NOMO-1 treated with dmso at 0.1 percent for 144 hours (cell line): ENCODE results near the gene OPHN1.
"Not testable (repeated sequence)": the region's sequence is repeated elsewhere in the genome, so short reads cannot be mapped to it uniquely, and the experiment has no call there.

Experiments used
- DNase-seq: peaks from one replicate; lab custom pipeline; 2025; ENCODE audit not compliant: unreplicated experiment; lab: John Stamatoyannopoulos, UW

Gene OPHN1

GRCh38 chrX:68363984-68364383, 69.3 kb downstream of the OPHN1 start:
- DNase-seq = no peak

DNA sequence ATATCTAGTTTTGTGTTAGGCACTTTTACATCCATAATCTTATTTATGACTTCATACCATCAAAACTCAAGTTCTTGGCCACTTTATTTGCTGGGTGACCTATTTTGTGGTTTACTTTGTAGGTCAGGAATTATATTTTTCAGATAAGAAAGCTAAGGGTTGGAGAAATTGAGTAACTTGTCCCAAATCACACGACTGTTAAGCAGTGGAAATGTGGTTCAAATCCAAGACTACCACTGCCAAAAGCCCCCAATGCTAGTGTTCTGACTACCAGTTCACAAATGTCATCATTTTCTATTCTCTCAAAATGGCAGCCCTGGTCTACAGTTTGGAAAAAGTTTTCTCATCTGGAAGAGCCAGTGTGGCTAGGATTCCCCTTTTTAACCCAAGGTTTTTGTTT, 74.6 kb downstream of the OPHN1 start:
- DNase-seq = no peak

GRCh38 chrX:68355629-68355920, 77.7 kb downstream of the OPHN1 start:
- DNase-seq = no peak

DNA sequence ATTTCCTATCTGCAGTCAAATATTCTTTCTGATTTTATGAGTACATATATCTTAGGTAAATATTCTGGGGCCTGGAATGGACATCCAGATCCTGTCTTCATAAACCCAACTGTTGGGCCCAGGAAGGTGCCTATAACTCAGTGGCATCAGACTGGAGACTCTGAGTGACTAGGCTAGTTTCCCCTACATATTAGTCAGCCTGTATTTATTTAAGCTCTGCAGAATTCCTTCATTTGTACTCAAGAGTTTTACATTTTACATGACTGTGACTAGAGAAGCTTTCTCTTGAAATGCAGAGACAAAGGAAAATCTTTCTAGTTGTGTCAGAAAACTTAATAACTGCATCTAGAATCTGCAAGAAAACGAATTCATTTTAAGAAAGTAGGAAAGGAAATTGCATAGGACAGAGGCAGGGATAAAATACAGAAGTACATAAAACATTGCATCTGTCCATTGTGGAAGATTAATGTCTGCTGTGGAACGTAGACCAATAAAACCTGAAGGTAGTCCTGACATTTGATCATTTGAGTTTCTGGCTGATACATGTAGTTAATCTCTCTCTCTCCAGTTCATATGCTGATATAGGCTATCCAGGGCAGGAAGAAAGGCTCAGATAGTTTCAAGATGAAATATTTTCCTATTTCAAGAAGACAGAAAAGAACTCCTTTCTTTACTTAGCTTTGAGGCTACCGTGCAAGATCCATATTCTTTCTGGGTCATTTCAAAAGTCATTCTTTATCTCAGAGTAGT, 78.2 kb downstream of the OPHN1 start:
- no peak for DNase-seq

- peak; percentile 1 for DNase-seq
These were observed 88.3 kb downstream of the OPHN1 start for GRCh38 chrX:68345025-68345424.

GRCh38 chrX:68343551-68343950, 89.7 kb downstream of the OPHN1 start:
- no peak for DNase-seq

DNA sequence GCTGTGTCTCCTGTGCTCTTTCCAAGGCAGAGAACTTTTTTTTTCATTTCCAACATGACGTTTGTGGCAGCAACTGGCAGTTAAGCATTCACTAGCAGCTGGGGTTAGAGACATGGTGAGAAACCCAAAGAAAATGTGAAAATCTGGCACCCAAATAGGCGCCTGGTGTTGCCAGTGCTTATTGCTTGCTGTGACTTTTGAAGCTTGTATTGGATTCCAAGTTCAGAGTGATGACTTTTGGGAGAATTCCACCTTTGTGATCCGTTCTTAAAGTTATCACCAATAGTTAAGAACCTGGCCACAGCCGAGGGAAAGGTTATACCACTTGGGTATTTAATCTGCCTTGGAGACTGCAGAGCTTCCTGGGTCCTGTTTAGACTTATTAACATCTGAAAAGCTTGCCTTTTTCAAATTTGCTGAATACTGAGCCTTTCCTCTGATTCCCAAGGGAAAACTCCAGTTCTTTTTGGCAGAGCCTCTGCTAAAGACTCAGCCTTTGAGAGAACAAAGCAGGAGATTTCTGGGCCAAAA, 101.0 kb downstream of the OPHN1 start:
- DNase-seq = no peak

DNA sequence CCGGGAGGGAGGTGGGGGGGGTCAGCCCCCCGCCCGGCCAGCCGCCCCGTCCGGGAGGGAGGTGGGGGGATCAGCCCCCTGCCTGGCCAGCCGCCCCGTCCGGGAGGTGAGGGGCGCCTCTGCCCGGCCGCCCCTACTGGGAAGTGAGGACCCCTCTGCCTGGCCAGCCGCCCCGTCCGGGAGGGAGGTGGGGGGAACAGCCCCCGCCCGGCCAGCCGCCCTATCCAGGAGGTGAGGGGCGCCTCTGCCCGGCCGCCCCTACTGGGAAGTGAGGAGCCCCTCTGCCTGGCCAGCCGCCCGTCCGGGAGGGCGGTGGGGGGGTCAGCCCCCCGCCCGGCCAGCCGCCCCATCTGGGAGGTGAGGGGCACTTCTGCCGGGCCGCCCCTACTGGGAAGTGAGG, 106.5 kb downstream of the OPHN1 start:
- not testable (repeated sequence) for DNase-seq

- DNase-seq = no peak
These were observed 125.5 kb downstream of the OPHN1 start for GRCh38 chrX:68307769-68308168.

DNA sequence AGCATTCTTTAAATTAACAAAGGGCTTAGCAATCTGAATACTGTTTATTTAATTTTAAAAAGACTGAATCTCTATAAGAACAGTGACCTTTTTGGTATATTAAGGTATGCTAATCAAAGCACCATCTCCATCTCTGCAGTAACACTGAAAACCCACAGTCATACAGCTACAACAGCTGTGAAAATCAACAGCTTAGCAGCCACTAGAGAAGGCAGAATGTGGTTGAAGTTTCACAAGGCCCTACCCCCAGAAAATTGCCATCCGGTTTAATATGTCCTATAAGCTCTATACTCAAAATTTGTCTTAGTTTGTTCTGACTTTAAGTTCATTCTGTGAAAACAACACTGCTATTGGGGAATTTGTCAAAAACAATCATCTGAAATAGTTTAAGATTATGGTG, 128.7 kb downstream of the OPHN1 start:
- no peak for DNase-seq

DNA sequence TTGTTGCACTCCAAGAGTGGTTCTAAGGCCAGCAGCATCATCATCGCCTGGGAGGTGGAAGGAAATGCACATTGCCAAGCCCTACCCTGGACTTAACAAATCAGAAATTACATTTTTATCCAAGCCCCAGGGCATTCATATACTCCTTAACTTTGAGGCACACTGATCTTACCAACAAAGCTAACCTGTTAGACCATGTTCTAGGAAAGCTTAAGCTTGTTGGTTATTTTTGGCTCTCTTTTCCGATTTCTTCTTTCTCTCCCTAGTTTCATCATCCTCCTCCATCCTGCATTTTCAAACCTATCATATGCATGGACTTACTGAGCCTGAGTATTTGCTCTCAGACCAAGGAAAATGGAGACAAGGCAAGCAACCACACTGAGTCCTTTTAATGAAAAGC, 133.4 kb downstream of the OPHN1 start:
- DNase-seq = no peak

GRCh38 chrX:68292471-68292870, 140.8 kb downstream of the OPHN1 start:
- no peak for DNase-seq

GRCh38 chrX:68288127-68288526, 145.2 kb downstream of the OPHN1 start:
- no peak for DNase-seq

- DNase-seq = no peak
These were observed 145.9 kb downstream of the OPHN1 start for GRCh38 chrX:68287419-68287818.

DNA sequence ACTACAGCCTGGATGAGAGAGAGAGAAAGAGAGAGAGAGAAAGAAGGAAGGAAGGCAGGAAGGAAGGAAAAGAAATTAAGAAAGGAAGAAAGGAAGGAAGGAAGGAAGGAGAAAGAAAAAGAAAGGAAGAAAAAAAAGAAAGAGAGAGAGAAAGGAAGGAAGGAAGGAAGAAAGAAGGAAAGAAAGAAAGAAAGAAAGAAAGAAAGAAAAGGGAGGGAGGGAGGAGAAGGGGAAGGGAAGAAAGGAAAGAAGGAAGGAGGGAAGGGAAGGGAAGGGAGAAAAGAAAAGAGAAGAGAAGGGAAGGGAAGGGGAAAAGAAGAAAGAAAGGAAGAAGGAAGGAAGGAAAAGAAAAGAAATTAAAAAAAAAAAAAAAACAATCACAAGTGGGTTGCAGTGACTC, 146.3 kb downstream of the OPHN1 start:
- no peak for DNase-seq

GRCh38 chrX:68286076-68286475, 147.2 kb downstream of the OPHN1 start:
- DNase-seq = no peak

DNA sequence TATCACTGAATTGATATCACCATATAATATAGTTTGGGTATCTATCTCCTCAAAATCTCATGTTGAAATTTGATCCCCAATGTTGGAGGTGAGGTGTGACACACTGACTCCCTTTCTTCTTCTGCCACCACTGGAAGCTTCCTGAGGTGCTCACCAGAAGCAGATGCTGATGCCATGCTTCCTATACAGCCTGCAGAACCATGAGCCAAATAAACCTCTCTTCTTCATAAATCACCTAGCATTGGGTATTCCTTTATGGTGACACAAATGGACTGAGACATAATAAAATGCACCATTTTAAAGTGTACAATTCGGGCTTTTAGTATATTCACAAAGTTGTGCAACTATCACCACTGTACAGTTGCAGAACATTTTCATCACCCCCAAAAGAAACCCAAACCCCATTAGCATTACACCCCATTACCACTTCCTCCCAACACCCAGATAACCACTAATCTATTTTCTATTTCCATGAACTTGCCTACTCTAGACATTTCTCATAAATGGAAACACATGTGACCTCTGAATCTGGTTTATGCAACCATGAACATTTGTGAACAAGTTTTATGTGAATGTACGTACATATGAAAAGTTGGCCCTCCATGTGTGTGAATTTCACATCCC, 148.9 kb downstream of the OPHN1 start:
- DNase-seq = no peak

DNA sequence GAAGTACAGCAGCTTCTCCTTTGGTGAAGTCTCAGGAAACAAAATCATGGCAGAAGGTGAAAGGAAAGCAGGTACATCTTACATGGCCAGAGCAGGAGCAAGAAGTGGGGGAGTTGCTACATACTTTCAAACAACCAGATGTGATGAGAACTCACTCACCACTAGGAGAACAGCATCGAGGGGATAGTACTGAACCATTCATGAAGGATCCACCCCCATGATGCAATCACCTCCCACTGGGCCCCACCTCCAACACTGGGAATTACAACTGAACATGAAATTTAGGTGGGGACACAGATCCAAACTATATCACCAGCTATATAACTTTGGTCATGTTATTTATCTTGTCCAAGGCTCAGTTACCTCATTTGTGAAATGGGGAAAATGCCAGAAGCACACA, 159.4 kb downstream of the OPHN1 start:
- DNase-seq = no peak

DNA sequence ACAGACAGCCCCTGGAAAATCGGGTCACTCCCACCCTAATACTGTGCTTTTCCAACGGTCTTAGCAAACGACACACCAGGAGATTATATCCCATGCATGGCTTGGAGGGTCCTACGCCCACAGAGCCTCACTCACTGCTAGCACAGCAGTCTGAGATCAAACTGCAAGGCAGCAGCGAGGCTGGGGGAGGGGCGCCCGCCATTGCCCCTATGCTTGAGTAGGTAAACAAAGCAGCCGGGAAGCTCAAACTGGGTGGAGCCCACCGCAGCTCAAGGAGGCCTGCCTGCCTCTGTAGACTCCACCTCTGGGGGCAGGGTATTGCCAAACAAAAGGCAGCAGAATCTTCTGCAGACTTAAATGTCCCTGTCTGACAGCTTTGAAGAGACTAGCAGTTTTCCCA, 168.5 kb downstream of the OPHN1 start:
- DNase-seq = not testable (repeated sequence)

GRCh38 chrX:68261060-68261672, 172.1 kb downstream of the OPHN1 start:
- no peak for DNase-seq

DNA sequence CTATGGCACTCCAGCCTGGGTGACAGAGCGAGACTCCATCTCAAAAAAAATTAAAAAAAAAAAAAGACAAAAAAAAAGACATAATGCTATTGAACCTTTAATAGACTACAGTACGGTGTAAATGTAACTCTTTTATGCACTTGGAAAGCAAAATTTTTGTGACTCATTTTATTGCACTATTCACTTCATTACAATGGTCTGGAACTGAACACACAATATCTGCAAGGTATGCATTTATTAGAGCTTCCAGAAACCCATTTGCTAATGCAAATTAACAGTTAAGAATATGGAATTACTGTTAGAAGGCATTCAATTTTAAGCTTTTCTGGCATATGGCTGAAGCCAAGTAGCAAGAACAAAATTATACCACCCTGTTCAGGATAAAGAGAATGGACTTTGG, 176.3 kb downstream of the OPHN1 start:
- no peak for DNase-seq
